Activated CD8-positive, alpha-beta memory T cell treated with anti-CD3 and anti-CD28 coated beads, Interleukin-2, amount 50 U/mL, for 24 hours (primary cell): Measurements from ENCODE around the gene ATG101.

ENCODE experiments used
- DNase-seq: peaks from one replicate; pipeline ENCODE4 v3.0.0-alpha.2; 2020; ENCODE audit errors: extremely low read depth

Gene ATG101, protein sequence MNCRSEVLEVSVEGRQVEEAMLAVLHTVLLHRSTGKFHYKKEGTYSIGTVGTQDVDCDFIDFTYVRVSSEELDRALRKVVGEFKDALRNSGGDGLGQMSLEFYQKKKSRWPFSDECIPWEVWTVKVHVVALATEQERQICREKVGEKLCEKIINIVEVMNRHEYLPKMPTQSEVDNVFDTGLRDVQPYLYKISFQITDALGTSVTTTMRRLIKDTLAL

DNA sequence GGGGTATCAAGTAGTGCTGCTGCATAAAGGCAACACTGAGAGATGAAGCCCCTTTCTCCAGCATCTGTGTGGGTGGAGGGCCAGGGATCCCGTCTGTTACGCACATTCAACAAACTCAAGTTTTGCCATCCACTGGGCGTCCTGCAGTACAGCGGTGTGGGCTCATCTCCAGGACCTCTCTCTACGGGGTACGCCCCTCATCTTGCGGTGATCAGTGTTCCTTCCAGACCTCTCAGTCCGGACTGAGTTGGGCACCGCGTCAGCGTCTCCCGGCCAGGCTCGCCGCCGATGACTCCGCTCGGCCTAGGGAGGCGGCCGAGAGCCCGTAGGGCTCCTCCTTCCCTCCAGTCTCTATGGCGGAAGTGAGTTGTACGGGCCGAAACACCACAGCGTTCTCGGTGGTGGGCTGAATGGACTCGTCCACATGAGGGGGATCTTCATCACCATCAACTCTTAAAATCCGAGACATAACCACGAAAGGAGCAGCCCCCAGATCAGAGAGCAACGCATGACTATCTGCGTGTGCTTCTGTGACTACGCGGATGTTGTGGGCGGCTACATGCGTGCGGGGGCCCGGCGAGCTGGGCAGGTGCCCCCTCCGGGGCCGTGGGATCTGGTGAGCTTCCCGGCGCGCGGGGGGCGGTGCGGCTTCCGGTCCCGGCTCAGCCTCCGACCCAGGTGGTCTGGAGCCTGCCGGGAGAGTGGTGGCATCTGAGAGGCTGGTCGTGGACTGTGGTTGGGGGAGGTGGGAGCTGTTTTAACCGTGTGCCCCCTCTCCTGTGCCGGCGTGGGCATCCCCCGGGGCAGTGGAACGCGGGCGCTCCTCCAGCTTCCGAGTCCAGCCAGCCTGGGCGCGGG lies at the start of gene ATG101:
TSS of gene ATG101 (plus strand) at position 652 of the 858 bp plus-strand sequence. CDS start 3,673 bp downstream, outside the sequence.
- peak; percentile 68 for DNase-seq

DNA sequence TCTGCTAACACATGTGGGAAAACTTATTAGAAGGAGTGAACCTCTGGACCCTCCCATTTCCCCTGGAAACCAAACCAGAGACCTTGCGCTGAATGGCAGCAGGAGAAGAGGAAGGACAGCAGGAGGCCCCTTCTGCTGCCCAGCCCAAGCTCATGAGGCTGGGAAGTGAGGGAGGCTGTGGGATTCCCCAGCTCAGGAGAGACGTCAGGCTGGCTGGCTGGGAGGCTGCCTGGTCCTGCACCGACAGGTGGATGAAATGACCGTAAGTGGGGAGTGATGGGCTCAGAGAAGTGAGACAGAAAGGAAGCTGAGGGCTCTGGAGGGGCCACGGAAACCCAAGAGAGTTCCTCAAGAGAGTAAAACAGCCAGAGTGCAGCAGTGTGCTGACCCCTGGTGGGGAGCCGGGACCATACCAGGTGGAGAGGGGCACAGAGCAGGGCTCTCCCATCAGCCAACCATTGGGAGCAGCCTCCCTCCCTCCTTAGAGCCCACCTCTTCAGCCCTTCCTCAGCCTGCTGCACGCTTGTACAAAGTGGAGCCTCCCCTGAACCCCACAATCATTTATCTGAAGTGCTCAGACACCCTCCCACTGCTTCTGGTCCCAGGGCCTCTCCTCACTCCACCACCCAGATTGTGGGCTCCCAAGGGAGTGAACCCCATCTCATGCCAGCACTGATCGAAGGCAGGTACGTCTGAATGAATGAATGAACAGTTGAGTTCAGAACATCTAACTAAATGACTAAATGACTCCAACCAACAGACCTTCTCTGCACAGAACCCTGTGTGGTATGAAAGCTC lies 49.0 kb upstream of the ATG101 start:
- DNase-seq, result no peak

DNA sequence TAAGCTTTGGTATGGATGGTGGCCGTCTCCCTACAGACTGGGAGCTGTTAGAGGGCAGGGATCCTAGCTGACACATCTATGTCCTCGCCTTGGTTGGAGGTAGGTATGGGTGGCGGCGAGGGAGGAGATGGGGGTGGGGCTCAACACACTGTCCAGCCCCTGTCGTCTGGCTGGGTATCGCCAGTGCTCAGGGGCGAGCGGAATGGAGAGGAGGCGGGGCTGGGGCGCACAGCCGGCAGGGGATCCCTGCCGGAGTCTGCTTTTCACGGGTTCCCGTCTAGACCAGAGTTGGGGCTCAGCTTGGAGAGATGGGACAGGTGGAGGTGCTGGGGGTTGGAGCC lies 47.0 kb upstream of the ATG101 start:
- DNase-seq, result no peak

DNA sequence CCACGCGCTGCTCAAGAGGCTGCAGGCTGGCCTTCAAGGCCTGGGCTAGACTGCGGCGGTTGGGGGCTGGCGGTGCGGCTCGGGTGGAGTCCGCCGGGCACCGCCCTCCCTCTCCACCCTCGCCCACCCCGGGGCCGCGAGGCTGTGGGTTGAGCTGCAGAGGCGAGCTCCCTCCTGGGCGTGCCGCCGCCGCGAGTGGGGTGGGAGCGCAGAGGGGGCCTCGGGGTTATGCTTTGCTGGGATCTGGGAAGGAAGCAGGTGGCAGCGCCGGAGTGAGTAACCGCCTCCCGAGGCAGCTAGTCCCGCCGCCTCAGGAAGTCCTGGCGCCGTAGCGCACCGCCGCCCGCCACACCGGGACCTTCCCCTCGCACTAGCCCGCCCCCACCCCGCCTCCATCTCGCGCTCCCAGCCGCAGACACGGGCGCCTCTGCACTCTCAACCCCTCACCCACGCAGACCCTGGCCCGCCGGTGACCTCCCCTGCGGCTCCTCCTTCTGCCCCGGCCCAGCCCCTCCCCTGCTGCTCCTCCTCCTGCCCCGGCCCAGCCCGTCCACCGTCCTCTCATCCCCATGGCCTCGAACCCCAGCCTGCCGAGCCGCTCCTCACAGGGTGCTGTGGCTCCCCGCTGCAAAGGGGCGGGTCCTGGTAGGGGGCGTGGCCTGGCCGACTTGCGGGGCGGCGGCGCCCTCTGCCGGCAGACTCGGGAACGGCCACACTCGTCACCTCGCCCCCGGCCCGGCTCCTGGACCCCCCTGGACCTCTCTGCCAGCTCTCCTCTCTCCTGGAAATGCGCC lies 46.4 kb upstream of the ATG101 start:
- DNase-seq, result no peak

DNA sequence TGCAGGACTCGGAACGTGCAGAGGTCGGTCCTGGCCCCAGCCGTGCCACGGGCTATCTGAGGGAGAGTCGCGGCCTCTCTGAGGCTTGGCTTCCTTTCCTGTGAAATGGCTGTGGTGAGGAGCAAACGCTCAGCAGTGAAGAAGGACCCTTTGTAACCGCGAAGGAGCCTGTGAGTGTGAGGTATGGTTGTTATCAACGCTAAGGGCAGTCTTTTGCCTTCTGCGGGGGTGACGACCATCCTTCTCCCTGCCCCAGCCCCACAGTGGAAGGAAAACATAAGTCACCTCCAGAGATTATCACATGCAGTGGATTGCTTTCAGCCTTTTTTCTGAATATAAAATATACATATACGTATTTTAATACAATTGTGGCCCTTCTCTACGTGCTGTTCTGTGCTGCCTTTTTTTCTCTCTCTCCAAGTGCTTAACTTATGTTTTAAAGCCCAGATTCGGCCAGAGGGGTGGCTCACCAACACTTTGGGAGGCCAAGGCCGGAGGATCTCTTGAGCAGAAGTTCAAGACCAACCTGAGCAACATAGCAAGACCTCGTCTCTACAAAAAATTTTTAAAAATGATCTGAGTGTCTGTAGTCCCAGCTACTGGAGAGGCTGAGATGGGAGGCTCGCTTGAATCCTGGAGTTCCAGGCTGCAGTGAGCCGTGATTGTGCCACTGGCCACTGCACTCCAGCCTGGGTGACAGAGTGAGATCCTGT lies 45.6 kb upstream of the ATG101 start:
- DNase-seq, result no peak

DNA sequence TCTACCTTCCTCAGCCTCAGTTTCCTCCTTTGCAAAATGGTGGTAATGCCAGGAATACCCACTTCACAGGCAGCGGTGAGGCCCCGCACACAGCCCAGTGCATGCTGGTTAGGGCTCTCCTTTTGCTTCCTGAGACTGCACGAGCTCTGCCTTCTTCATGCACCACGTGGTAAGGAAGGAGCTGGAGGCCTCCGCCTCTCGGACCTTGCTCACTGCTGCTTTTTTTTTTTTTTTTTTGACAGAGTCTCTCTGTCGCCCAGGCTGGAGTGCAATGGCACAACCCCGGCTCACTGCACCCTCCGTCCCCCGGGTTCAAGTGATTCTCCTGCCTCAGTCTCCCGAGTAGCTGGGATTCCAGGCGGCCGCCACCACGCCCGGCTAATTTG lies 44.9 kb upstream of the ATG101 start:
- no peak for DNase-seq

DNA sequence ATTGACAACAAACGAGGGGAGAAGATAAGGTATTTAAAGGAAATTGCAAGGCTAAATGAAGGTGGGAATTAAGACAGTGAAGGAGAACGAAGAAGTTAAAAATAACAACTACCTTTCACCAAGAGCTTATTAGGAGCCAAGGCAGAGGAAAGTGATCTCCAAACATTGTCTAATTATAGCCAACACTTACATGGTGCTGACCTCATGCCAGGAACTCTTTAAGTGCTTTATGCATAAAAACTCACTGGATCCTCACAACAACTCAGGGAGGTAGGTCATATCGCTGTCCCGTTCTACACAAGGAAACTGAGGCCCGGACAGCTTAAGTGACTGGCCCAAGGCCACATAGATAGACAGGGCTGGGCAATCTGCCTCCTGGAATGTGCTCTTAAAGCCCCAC lies 43.5 kb upstream of the ATG101 start:
- no peak for DNase-seq

DNA sequence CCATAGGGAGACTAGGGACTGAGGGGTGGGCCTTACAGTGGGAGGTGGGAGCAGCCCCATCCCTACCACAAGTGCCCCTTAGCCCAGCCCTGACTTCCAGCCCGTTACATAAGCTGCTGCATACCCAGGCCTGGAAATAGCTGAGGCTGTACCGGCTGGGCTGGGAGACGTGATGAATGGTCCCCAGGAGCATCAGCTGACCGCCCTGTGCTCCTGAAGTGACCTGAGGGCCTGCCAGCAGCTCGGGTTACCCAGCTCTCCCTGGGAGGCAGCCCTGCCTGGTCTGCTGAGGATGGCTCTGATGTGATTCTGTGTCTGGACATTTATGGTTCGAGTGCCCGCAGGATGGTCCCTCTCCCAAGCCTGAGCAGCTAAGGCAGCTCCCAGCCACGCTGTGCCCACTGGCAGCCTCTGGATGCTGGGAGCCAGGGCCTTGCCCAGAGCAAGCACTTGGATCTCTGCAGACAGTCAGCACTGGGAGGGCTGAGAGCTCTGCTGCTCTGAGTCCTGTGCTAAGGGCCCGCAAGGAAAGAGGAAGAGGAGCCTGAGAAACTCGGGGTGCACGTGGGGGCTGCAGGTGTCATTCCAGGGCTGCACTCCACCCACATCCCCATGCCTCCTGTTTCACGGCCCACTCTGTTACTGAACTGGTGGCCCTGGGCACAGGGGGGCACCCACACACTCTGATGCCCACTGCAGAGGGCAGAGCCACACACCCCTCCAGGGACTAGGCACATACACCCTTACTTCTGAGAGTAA lies 42.5 kb upstream of the ATG101 start:
- no peak for DNase-seq

DNA sequence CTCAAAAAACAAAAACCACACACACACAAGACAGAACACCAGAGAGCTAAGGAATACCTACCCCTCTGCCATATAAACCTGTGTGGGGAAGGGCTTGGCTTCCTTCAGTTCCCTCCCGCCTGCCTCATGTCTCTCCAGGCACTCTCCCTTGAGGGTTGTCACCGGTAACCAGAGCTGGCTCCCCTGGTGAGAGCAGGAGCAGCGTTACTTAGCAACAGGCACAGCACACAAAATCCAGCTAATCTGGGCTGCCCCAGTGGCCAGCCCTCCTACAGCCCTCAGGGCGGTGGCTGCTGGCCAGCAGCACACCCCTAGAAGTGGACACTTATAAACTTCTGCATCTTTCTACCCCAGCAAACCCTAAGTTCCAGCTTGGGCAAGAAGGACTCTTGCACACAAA lies 40.1 kb upstream of the ATG101 start:
- no peak for DNase-seq

DNA sequence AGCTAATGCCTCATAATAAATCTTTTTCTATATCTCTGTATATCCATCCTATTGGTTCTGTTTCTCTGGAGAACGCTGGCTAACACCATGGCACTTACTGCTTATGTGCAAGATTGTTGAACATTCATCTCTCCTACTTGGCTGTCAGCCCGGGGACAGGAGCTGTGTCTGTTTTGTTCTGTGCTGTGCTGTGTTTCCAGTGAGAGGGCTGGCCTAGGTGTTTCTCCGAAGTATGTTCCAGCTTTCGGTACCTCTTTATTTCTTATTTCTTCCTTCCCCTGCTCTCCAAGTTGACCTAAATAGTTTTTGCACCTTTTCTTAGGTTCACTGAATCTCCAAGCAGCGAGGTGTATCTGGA lies 37.4 kb upstream of the ATG101 start:
- DNase-seq, result no peak

DNA sequence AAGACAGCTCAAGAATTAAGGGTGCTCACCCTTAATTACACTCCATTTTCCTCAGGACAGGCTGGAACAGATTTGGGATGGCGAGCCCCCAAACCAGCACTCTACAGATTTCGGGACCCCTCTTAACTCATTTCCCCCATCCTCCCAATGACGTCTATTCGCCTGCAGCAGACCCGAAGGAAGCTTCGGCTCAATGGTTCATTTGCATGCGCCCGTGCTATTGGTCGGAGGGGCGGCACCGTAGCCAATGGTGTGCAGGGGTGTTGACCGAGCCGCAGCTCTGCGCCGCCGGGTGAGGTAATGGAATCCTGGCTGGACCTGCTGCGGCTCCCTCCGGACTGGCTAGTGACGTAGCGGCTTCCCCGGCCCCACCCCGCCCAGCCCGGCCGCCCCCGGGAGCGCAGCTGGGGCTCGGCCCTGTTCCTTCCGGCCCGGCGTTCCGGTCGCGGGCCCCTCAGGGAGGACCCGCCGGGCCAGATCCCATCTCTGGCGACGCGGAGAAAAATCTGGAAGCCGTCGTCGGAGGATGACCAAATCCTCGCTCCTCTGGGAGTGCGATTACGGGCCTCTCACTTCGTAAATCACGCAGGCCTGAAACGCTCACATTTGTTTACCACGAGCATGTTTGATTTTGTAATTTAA lies 36.9 kb upstream of the ATG101 start:
- DNase-seq, result peak; percentile 81

DNA sequence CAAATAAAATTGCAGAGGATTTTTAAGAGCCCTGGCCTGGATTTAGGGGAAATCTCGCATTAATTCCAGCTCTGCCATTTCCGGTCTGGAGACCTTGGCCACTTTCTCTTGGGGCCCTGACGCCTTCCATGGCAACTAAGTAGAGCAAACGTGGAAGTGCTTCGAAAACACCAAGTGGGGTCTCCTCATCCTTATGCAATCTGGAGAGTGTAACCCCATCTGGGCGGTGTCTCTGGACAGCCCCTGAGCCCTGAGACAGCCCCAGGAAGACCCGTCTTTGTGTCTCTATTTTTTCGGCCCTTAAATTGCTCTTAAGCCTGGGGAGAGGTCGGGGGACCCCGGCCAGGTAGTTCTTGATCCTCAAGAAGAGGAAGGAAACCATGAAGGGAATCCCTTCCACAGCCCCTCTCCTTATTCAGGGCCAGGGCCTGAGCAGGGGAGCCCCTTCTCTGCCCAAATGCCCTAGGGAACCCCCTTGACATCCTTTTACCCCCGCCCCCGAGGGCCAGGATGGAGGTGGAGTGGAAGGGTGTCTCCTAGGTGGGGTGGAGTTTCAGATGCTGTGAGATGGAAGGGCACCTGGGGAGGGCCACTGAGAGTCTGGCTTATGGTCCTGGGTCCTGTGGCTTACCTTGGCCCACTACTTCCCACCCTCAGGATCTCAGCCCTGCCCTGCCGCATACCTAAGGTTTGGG lies 36.2 kb upstream of the ATG101 start:
- no peak for DNase-seq

DNA sequence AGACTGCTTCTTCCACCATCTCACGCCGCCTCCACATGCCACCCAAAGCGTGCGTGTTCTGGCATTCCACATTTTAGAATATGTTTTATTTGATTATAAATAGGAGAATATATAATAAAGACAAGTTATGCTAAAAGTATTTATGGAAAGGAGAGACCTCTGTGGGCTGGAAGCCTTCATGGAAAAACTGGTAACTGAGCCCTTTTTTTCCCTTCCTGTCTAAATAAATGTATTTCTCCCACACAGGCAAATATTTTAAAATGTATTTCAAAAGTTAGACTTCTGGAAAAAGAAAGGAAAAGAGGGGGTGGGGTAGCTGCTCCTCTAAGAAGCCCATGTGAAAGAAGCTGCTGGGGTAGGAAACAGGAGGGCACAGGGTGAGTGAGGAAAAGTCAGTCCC lies 34.6 kb upstream of the ATG101 start:
- DNase-seq, result no peak

DNA sequence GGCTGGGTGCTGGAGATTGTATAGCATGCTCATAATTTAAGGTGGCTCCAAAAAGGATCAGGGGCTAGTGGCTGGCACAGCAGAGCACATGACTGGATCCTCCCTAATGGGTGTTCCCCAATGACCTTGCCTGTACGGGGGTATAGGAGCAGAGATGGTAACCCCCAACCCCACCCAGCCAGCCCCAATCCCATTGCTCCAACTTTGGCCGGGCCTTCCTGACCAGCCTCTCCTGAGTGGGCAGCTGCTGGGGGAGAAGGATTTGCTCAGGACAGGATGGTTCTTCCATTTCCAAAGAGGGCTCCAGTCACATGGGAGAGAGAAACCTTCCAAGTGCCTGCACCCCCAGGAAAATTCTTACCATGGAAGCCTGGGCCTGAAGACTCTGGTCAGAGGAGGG lies 33.9 kb upstream of the ATG101 start:
- DNase-seq, result no peak

DNA sequence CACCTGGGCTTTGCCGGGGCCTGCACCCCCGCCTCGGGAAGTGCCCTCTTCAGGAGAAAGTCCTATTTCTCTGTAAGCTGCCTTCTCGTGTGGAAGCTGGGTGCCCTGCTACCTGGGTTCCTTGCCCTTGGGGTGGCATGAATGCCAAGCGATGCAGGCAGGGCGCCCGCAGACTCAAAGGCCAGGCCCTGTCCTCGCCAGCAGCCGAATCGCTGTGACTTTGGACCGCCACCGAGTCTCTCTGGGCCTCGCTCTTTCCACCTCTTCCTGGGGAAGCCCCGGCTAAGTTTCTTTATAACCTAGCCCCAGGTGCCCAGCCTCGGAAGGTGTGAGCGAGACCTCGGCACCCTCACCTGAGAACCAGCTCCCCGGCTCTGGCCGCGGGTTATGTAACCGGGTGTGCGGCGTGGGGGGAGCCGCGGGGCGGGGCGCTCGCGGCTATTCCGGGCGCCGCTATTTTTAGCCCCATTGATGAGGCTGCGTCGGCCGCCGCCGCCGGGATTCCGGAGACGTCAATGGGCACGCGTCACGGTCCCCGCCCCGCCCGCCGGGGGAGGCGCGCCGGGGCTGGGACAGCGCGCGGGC lies 33.1 kb upstream of the ATG101 start:
- no peak for DNase-seq

DNA sequence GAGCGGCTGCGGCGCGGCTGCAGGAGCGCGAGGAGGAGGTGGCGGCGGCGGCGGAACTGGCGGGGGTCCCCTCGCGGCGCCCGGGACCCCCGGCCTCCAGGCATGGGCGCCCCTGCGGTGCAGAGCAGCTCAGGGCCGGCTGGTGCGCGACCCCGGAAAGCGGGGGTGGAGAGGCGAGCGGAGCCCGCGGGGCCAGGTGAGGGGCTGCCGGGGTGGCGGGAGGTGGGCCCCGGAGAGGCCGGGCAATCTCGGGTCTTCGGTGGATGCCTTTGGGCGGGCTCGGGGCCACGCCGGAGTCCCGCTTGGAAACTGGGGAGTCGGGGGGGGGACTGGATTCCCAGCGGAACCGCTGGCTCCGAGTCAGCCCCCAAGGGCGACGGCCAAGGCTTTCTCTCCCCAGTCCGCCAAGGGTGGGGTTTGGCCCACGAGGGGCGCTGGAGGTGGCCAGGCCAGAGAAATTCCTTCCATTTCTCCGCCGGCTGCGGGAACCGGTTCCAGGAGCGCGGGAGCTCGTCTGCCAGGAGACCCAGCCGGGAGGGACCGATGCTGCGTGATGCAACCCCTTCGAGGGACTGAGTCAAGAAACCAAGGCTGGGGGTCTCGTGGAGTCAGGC lies 32.4 kb upstream of the ATG101 start:
- no peak for DNase-seq

DNA sequence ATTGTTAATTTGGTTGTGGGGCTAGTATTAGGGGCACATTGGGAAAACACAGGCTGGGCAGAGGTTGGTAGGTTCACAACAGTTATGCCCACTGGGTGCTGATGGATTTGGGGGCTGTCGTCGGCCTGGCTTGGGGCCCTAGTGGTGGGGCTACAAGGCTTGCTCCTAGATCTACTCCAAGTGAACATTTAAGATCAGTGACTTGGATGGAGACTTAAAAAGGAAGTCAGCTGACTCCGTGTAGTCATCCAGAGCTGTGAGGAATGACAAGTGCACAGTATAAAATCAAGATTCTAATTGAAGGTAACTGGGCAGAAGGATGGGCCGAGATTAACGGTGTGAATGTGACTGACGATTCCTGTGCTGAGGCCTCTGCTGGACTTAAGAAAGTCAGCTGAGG lies 31.3 kb upstream of the ATG101 start:
- no peak for DNase-seq

DNA sequence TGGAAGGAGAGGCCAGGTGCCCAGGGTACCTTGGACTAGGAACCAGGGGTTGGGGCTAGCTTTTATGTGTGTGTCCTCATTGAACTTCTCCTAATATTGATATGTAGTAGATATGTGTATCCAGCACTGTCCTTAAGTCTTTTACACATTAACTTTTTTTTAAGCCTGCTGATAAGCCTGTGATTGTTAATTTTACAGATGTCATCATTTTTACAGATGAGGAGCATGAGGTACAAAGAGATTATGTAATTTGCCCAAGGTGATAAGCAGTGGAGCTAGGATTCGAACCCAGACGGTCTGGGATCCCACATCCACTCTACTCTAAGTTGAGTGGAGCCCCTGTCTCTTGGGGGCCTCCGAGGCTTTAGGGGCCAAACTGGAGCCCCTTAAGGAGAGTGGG lies 28.7 kb upstream of the ATG101 start:
- DNase-seq, result no peak

DNA sequence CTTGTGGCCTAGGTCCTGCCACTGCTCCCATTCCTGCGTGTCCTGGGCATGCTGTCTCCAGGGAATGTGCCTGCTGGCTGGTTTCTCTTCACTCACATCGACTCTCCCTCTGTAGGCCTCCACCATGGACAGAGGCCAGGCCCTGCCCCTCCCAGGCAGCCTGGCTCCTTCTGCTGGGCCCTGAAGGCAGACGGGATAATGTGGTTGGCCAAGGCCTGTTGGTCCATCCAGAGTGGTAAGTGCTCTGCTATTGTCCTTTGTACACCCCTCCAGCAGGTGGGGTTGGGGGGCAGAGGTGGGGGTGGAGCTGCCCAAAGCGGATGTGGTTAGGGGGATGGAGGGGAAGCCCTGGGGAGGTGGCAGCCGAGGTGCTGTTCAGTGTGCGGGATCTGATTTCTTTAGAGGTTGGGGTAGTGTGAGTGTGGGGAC lies 28.1 kb upstream of the ATG101 start:
- no peak for DNase-seq
